PFSK-1 (cell line): Measurements from ENCODE around the gene ERCC6L.

ENCODE experiments used
- POLR2AphosphoS5 ChIP-seq: IDR thresholded peaks from 2 replicates; pipeline ENCODE4 v1.6.1; 2012; ENCODE audit warnings: low read depth, mild to moderate bottlenecking, control low read depth, low read length, moderate library complexity
- SIN3A ChIP-seq: IDR thresholded peaks from 2 replicates; pipeline ENCODE4 v1.6.1; 2012; ENCODE audit warnings: mild to moderate bottlenecking, low read length, moderate library complexity, borderline replicate concordance; ENCODE audit not compliant: insufficient read depth

DNA sequence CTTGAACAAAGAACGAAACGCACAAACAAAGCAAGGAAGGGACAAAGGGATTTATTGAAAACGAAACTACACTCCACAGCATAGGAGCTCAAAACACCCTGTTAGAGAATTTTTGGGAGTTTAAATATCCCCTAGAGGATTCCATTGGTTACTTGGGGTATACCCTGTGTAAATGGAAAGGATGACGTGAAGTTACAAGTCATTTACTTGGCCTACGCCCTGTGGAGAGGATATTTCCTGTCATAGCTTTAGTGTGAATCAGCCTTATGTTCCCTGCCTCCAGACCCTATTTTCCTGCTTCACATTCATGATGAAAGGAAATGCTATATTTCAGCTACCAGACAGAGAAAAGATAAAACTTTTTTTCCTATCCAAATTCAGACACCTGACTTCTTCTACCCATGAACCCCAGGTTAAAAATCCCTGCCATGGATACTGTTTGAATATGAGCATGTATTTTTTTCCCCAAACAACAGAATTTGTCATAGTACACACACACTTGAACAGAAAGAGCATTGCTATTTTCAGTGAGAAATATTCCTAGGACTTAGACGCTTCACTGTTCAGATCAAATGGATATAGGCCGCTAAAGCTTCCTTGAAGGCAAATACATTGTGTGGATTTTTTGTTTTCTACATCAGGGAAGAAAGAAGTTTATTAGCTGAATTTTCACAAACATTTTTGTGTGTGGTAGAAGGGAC lies 36.8 kb downstream of the ERCC6L start:
- TF ChIP-seq POLR2AphosphoS5 (no peak), SIN3A (no peak)
